GM23248 (cell line): ENCODE results near the gene PPFIA4. TPM values are rescaled to one million over a fixed set of nuclear protein-coding genes. Genes with fewer than 3 reads are reported as not detected.
A peak's percentile ranks its signal among the peaks of the same experiment; 100 is the strongest.

Experiments used
- DNase-seq: peaks from one replicate; pipeline ENCODE4 v3.0.0-alpha.2; 2015
- H2AFZ ChIP-seq: fragments of 200-600 bp; sonication (generic); 2 replicates; pipeline ENCODE4 v1.6.1; 2016; ENCODE audit warnings: antibody characterized with exemption
- H3F3A ChIP-seq: fragments of 200-600 bp; sonication (generic); 2 replicates; pipeline ENCODE4 v1.6.1; 2016; ENCODE audit warnings: mild to moderate bottlenecking, antibody characterized with exemption, mixed run types; ENCODE audit not compliant: insufficient read depth
- H3K27ac ChIP-seq: fragments of 200-600 bp; sonication (generic); 2 replicates; pipeline ENCODE4 v1.5.1; 2016; ENCODE audit warnings: mild to moderate bottlenecking
- H3K27me3 ChIP-seq: fragments of 200-600 bp; sonication (generic); replicated peaks from 2 replicates; pipeline ENCODE4 v1.6.1; 2016; ENCODE audit warnings: mild to moderate bottlenecking; ENCODE audit not compliant: insufficient read depth
- H3K36me3 ChIP-seq: fragments of 200-600 bp; sonication (generic); 2 replicates; pipeline ENCODE4 v1.6.1; 2016; ENCODE audit warnings: low read depth, mild to moderate bottlenecking
- H3K4me1 ChIP-seq: fragments of 200-600 bp; sonication (generic); 2 replicates; pipeline ENCODE4 v1.6.1; 2016; ENCODE audit warnings: mild to moderate bottlenecking; ENCODE audit not compliant: insufficient read depth
- H3K4me2 ChIP-seq: fragments of 200-600 bp; sonication (generic); one replicate; pipeline ENCODE4 v1.6.1; 2016; ENCODE audit warnings: mild to moderate bottlenecking; ENCODE audit not compliant: unreplicated experiment
- H3K4me3 ChIP-seq: fragments of 200-600 bp; sonication (generic); 2 replicates; pipeline ENCODE4 v1.5.1; 2016; ENCODE audit warnings: mild to moderate bottlenecking
- H3K79me2 ChIP-seq: fragments of 200-600 bp; sonication (generic); 2 replicates; pipeline ENCODE4 v1.6.1; 2016; ENCODE audit warnings: mild to moderate bottlenecking; ENCODE audit not compliant: insufficient read depth
- H3K9ac ChIP-seq: fragments of 200-600 bp; sonication (generic); 2 replicates; pipeline ENCODE4 v1.6.1; 2016; ENCODE audit warnings: mild to moderate bottlenecking
- H3K9me2 ChIP-seq: fragments of 200-600 bp; sonication (generic); 2 replicates; pipeline ENCODE4 v1.6.1; 2016; ENCODE audit warnings: mixed run types, mild to moderate bottlenecking, moderate library complexity; ENCODE audit not compliant: insufficient read depth
- H3K9me3 ChIP-seq: fragments of 200-600 bp; sonication (generic); one replicate; pipeline ENCODE4 v1.6.1; 2017; ENCODE audit warnings: low read depth
- H4K20me1 ChIP-seq: fragments of 200-600 bp; sonication (generic); 2 replicates; pipeline ENCODE4 v1.6.0; 2016; ENCODE audit not compliant: insufficient read depth
- EZH2 ChIP-seq: fragments of 200-600 bp; sonication (generic); IDR thresholded peaks from 2 replicates; pipeline ENCODE4 v1.6.1; 2018; ENCODE audit warnings: antibody characterized with exemption, mild to moderate bottlenecking; ENCODE audit not compliant: insufficient read depth, poor library complexity, severe bottlenecking
- EZH2phosphoT487 ChIP-seq: fragments of 200-600 bp; sonication (generic); IDR thresholded peaks from 2 replicates; pipeline ENCODE4 v1.6.1; 2018; ENCODE audit warnings: antibody characterized with exemption, moderate library complexity, mild to moderate bottlenecking, low read depth; ENCODE audit not compliant: insufficient read depth
- WGBS, 2 experiments: methylation state at CpG; one replicate each; pipeline ENCODE4 v1.1.6; 2015 to 2017; ENCODE audit warnings: low lambda C conversion rate in 2 of 2, low coverage in 1 of 2; ENCODE audit errors: missing lambda C conversion rate in 2 of 2; 5-methylcytosine and 5-hydroxymethylcytosine counted together
- in situ Hi-C: fragments of 300-500 bp; cut with MboI; formaldehyde crosslinking; loops from 2 replicates; pipeline ENCODE4 v1.15.0; 2020
- polyA plus RNA-seq: library from polyadenylated mRNA; unstranded; fragments of >200 nt; fragmentation: Nextera tagmentation; extraction: Ambion mirVana; gene quantifications from 2 replicates; pipeline ENCODE4 v1.2.1, GENCODE V29; 2016
- total RNA-seq: library from RNA; depleted of rRNA; stranded (reverse); fragments of >200 nt; shearing (Covaris generic); gene quantifications from 2 replicates; pipeline ENCODE4 v1.2.3, GENCODE V29; 2014

PPFIA4 gene
- total and polyA plus RNA-seq, 2 experiments from 2014 or later, result 4.9 to 13.6 TPM

DNA sequence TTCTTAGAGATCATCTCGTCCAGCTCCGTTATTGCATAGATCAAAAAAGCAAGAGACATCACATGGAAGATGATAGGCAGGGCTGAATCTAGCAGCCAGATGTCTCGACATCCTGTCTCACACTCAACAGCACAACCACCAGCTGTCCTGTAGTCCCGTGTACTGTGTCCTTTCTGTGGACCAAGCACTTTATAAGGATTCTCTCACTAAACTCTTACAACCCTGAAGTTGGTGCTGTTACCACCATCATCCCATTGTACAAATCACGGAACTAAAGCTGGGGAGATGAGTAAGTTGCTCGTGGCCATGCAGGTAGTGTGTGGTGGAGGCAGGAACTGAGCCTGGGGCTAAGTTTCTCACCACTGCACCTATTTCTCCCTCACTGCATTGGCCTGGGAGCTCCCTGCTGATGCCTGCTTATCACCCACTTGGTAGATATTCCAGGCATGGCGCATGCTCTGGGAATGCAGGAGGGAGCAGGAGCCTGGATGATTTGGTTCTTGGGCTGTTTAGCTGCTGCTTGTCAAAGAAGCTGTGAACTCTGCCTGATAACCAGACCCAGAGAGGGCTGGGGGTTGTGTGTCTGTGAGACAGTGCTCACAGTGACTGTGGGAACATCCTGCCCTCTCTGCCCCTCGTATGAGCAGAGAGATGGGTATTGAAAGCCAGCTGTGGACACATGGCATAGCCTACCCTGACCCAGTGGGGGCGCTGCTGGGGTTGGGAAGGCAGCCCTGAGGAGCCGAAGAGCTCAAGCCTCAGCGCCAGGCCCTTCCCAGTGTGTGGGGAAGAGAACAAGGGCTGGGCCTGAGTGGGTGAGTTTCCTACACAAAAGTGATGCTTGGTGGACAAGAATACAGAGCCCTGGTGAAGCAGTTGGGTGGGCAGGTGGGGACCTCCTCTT is 13.6 kb downstream of the PPFIA4 start:
- Histone ChIP-seq H3K9ac (no peak overlapping the region), H3K79me2 (no peaks in the 10 kb centered on the region), H2AFZ (no peak overlapping the region), H3K4me2 (no peak overlapping the region), H3K36me3 (no peaks in the 10 kb centered on the region), H3K4me3 (no peak overlapping the region), H3K27me3 (no peaks in the 10 kb centered on the region), H3F3A (peaks cover 16% of the 10 kb centered on the region; the same call in 1 of the 2 replicates), H4K20me1 (no peaks in the 10 kb centered on the region), H3K4me1 (peaks cover 38% of the 10 kb centered on the region), H3K9me3 (no peaks in the 10 kb centered on the region), H3K9me2 (no peaks in the 10 kb centered on the region), H3K27ac (no peak overlapping the region)
- TF ChIP-seq EZH2 (no peak), EZH2phosphoT487 (no peak)
- peak; percentile 28 for DNase-seq
- in situ Hi-C loops, result loop anchor here (10.0 kb wide), 1 partner anchor 185 kb away; the partner anchor contains the start of gene CHIT1
- 60 to 64% methylated on average over 11 of the region's 11 CpGs for WGBS, 2 experiments

DNA sequence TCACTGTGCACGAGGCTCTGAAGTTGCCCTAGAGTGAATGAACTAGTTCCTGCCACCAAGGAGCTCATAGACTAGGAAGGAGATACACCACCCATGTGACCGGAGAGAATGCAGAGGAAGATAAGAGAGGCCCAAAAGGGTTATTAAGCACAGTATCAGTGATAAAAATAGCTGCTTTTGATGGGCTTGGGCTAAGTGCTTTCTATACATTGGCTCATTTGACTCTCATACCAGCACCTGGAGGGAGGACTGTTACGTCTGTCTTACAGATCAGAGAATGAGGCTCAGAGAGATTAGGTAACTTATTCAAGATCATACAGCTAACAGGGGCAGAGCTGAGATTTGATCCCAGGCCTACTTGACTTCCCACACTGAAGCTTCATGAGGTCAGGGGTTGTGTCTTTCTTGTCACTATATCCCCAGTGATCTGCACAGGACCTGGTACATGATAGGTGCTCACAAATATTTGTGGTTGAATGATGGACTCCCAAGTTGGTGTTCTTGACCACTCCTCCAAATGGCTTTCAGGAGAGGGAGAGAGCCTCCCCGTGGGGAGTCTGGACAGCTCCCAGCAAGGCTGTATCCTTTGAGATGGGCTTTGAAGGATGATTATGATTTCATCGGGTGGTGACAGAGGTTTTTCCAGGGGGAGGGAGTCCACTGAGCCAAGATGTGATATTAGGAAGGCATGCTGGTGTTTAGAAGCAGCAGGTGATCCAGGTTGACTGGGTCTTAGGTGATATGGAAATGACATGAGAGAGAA is 14.4 kb downstream of the PPFIA4 start:
- WGBS, 2 experiments, result 79 to 81% methylated on average over 5 of the region's 5 CpGs
- Histone ChIP-seq H3K27ac (no peak overlapping the region), H3K9me3 (no peaks in the 10 kb centered on the region), H3K9me2 (no peaks in the 10 kb centered on the region), H3K27me3 (no peaks in the 10 kb centered on the region), H3K79me2 (no peaks in the 10 kb centered on the region), H3K9ac (no peak overlapping the region), H3K36me3 (no peaks in the 10 kb centered on the region), H3K4me1 (peaks cover 38% of the 10 kb centered on the region), H3F3A (peaks cover 16% of the 10 kb centered on the region; the same call in 1 of the 2 replicates), H3K4me2 (no peak overlapping the region), H3K4me3 (no peak overlapping the region), H2AFZ (no peak overlapping the region), H4K20me1 (no peaks in the 10 kb centered on the region)
- no peak for DNase-seq
- in situ Hi-C loops, result no loop called here
- no peak for TF ChIP-seq EZH2phosphoT487
- TF ChIP-seq EZH2, result no peak

DNA sequence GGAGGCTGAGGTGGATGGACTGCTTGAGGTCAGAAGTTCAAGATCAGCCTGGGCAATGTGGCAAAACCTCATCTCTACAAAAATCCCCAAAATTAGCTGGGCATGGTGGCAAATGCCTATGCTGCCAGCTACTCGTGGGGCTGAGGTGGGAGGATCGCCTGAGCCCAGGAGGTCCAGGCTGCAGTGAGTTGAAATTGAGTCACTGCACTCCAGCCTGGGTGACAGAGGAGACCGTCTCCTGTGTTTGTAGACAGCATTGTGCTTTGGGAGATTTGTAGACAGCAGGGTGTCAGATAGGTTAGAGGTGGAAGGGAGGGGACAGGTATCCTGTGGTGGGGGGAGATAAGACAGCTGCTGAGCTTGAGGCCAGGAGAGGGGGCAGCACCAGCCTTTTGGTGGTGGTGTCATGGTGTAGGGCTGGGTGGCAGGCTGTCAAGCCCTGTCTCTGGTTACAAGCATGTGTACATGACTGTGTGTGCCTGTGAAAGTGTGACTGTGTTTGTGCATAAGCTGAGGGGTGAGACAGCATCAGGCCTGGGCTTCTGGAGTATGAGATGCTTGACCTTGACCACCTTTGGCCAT is 15.2 kb downstream of the PPFIA4 start:
- no peak for DNase-seq
- in situ Hi-C loops, result no loop called here
- Histone ChIP-seq H3K4me2 (no peak overlapping the region), H3K9ac (no peak overlapping the region), H3K9me3 (no peaks in the 10 kb centered on the region), H3K9me2 (no peaks in the 10 kb centered on the region), H3F3A (peaks cover 21% of the 10 kb centered on the region), H2AFZ (no peak overlapping the region), H3K36me3 (no peaks in the 10 kb centered on the region), H3K27me3 (no peaks in the 10 kb centered on the region), H3K27ac (no peak overlapping the region), H3K4me1 (peaks cover 42% of the 10 kb centered on the region), H4K20me1 (no peaks in the 10 kb centered on the region), H3K4me3 (no peak overlapping the region), H3K79me2 (no peaks in the 10 kb centered on the region)
- no peak for TF ChIP-seq EZH2phosphoT487
- no peak for TF ChIP-seq EZH2
- 72 to 78% methylated on average over 3 of the region's 3 CpGs for WGBS, 2 experiments

DNA sequence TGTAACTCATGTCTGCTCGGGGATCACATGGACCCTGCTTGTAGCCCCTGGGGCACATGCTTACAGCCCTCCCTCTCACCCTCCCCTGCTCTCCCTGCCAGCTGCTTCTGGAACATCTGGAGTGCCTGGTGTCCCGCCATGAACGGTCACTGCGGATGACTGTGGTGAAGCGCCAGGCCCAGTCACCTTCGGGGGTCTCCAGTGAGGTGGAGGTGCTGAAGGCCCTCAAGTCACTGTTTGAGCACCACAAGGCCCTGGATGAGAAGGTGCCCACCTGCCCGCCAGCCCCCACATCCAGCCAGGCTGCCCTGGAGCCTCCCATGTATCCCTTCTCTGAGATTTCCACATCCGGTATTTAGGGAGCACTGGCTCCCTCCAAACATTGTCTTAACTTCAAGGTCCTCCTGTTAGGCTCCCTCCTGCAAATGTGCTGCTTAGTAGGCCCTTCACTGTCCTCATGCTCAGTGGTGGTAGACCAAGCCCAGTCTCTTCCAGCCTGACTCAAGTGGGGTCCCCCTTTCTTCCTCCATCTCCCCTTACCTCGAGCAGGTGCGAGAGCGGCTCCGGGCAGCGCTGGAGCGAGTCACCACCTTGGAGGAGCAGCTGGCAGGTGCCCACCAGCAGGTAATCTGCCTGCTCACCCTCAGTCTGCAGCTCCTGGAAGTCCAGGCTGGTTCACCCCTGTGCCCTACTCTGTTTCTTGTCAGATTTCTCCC is 17.7 kb downstream of the PPFIA4 start:
- Histone ChIP-seq H3K27ac (no peak overlapping the region), H3K9ac (no peak overlapping the region), H4K20me1 (no peaks in the 10 kb centered on the region), H3K9me3 (no peaks in the 10 kb centered on the region), H2AFZ (no peak overlapping the region), H3K79me2 (no peaks in the 10 kb centered on the region), H3K4me1 (peaks cover 39% of the 10 kb centered on the region), H3K4me3 (no peak overlapping the region), H3K4me2 (no peak overlapping the region), H3K36me3 (no peaks in the 10 kb centered on the region), H3K27me3 (no peaks in the 10 kb centered on the region), H3K9me2 (no peaks in the 10 kb centered on the region), H3F3A (peaks cover 17% of the 10 kb centered on the region)
- in situ Hi-C loops, result no loop called here
- no peak for DNase-seq
- 90 to 93% methylated on average over 13 to 14 of the region's 14 CpGs for WGBS, 2 experiments
- TF ChIP-seq EZH2, result no peak
- no peak for TF ChIP-seq EZH2phosphoT487
